T-helper 22 cell (primary cell): ENCODE results near the gene FAM89A.
"Not testable (repeated sequence)": the region's sequence is repeated elsewhere in the genome, so short reads cannot be mapped to it uniquely, and the experiment has no call there.

Experiments
- DNase-seq: peaks from one replicate; pipeline ENCODE4 v3.0.0-alpha.2; 2020; ENCODE audit warnings: low read depth

Gene FAM89A

GRCh38 chr1:230987448-230987847 lies 52.6 kb downstream of the FAM89A start:
- no peak for DNase-seq

- no peak for DNase-seq
Observed at GRCh38 chr1:230986976-230987375, 53.1 kb downstream of the FAM89A start.

DNA sequence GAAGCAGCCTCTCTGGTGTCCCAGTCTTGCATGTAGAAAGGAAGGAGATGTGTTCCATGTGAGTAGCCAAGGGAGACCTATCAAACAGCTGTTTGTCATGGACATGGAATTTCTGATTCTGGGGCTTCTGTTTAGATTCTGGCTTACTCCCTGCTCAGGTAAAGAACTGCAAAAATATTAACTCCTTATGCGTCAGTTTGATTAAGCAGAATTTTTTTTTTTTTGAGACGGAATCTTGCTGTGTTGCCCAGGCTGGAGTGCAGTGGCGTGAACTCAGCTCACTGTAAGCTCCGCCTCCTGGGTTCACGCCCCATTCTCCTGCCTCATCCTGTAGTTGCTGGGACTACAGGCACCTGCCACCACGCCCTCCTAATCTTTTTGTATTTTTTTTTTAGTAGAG lies 54.3 kb downstream of the FAM89A start:
- DNase-seq, result no peak

DNA sequence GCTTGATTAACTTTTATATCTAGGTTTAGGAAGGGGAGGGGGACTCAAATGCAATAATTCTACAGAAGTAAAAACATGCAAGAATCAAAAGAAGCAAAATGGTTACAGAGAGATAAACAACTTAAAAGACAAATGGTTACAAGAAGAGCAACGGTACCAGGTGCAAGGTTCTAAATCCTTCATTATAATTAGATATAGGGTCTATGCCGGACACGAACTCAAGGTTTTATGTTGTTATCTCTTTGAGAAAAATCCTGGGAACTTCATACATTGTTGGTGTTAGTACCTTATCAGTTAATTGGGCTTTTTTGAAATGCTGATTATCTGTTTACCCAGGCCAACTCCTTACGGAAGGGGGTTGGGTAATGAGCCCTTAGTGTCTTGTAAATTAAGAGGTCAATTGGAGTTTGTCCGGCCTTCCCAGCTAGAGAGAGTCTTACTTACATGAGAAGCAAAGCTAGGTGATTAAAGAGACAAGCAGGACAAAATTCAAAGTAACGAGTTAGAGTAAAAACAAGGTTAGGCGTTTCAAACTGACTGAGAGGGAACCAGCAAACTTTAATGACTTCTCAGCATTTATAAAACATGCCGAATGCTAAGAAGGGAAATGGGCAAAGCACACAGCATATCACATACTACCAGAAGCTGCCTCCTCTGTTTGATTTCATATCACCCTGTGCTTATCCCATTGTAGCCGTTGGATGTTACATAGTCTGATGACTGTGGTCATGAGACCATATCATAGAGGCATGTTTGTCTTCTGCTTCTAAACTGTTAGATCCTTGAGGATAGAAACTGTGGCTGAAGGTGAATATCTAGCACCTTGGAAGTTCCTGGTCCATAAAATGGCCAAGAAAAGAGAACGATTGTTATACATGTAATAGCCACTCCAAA lies 55.2 kb downstream of the FAM89A start:
- DNase-seq, result not testable (repeated sequence)

DNA sequence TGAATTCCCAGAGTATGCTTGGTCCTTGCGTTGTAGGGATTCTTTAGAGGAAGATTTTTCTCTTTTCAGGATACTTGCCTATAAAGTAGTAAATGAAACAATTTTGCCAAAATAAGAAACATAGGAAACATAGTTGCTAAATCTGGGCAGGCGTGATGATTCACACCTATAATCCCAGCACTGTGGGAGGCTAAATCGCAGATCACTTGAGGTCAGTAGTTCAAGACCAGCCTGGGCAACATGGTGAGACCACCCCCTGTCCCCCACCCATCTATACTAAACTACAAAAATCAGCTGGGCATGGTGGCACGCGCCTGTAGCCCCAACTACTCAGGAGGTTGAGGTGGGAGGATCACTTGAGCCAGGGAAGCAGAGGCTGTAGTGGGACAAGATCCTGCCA lies 56.2 kb downstream of the FAM89A start:
- DNase-seq, result no peak

- DNase-seq, result no peak
Observed at GRCh38 chr1:230982696-230983095, 57.4 kb downstream of the FAM89A start.

- DNase-seq, result no peak
Observed at GRCh38 chr1:230979952-230980351, 60.1 kb downstream of the FAM89A start.

- DNase-seq, result no peak
Observed at GRCh38 chr1:230979389-230979716, 60.7 kb downstream of the FAM89A start.

- peak; percentile 95 for DNase-seq
Observed at GRCh38 chr1:230978491-230979388, 61.3 kb downstream of the FAM89A start, which contains the start of the genes ARV1 and TTC13. Gene ARV1 (plus strand): TSS chr1:230979094. CDS start chr1:230979106, 12 bp downstream. Gene TTC13 (minus strand): TSS chr1:230978861. CDS start chr1:230978830, 31 bp downstream.

DNA sequence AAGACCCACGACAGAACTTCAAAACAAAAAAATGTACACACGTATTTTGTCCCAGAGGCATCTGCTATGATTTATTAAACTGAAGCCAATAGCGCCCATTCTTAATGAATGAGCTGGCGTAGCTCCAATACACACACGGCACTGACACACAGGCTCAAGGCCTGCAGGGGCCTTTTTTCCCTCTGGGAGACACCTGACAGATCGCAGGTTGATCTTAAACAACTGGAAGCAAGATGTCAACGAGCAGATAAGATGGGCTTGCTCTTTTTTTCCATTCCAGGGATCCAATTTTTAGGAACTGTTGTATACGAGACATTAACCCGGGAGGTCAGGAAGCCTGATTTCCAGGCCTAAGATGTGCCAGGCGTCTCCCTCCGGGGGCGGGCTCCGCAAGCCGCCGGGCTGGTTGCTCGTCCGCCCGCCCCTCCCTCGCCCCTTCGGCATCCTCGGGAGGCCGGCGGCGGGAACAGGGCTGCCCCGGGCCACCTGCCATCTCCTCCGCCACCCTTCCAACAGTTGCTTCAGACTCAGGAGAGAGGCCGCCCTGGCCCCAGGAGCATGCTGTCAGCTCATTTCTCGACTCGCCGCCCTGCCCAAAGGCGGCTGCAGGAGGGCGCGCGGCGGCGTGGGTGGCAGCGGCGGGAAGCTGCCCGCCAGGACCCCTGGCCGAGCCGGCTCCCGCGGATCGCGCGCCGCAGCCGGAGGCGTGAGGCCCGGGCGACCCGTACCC lies 62.1 kb downstream of the FAM89A start:
- DNase-seq, result peak; percentile 20

DNA sequence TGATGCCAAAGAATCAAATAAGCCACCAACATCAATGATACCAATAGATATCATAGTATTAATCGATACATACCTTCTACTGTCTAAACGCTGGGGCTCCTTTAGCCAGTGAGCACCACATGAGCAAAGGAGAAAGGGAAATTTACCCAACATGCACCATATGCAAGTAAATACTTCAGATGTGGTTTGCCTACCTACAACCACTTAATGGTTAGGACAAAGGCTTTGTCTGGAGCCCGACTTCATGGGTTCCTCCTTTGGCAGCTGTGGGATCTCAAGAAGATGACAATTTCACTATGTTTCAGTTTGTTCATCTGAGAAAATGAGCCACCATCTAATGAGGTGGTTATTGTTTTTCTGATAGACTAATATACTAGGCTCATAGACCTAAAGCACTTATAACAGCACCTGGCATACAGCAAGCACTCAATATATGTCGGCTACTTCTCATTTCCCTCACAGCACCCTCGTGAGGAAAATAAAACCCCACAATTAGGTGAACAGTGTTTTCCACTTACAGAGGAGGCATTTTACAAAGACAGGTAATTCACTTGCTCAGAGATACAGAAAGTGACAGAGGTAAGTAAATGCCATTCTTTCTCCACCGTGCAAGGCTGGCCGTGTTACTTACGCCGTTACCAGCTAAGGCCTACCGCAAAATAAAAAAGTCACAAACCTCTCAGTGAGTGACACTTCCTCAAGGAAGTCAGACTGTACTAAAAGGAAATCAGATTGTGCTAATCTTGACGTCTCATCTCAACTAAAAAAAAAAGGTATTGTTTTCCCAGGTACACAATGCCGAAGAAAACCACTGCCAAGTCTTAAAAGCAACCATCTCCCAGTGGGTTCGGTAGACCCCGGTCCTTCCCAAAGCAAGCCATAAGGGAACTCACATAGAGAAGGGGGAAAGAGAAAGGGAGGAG lies 63.0 kb downstream of the FAM89A start:
- peak; percentile 46 for DNase-seq

- DNase-seq, result no peak
Observed at GRCh38 chr1:230976360-230976759, 63.7 kb downstream of the FAM89A start.

- DNase-seq, result no peak
Observed at GRCh38 chr1:230975636-230976035, 64.4 kb downstream of the FAM89A start.

DNA sequence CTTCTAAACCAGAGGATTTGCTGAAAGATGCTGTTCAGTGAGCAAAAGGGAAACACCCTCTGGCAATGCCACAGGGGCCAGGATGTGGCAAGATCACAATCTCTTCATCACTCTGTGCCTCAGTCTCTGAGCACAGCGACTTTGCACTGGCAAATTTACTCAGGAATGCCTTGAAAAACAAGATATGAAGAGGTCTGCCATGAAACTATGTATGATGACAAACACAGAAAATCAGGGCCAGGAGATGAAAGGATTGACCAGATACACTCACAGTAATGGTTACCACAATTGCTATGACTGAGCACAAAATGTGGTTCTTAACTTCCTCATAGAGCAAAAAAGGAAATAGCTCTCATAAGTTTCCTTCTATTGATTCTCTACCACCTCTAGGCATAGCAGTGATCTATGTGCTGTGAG lies 67.2 kb downstream of the FAM89A start:
- peak; percentile 71 for DNase-seq

DNA sequence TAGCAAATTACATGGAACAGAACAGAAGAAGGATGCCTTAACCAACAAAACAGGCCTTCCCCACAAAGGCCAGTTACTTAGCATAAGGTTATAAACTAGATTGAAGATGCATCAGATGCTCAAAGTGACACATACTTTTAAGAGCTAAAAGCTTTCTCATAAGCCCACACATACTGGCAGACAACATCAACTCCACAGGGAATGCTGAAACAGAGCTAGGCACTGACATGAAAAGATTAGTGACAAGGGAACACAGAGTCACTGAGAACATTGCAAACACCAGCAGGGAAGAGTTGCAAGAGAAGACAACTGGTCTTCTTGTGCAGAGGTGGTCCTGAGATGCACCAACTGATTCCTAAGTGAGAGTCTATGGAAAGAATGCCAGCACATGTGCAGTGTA lies 68.3 kb downstream of the FAM89A start:
- no peak for DNase-seq

DNA sequence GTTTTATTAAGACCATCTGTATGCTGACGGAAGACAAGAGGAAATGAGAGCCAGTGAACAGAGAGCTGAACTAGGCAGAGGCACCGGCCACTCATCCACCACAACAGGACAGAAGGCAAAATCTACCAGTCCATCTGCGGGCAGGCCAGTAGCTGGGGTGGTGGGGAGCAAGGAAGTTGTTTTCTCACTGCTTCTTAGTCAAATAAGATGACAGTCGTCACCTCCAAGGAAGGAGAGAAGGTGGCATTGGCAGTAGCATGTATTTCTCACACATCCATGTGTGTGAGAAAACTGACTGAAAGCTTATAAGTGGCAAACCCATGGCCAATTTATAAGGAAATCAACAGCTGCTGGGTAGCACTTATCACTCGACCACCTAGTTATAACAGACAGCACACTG lies 69.6 kb downstream of the FAM89A start:
- no peak for DNase-seq
